DND-41 (cell line): ENCODE data around the gene TMEM165.
A peak's percentile ranks its signal among the peaks of the same experiment; 100 is the strongest.

ENCODE experiments used
- ATAC-seq: fragments of 200-7000 bp; cut with Tn5 transposase; 3 replicates; pipeline ENCODE4 v1.9.1; 2021; ENCODE audit warnings: low read depth; ENCODE audit not compliant: insufficient read depth
- DNase-seq: peaks from one replicate; pipeline ENCODE4 v3.0.0-alpha.2; 2020
- H2AFZ ChIP-seq: 2 replicates; pipeline ENCODE4 v1.6.0; 2012; ENCODE audit warnings: low read depth, low read length
- H3K27ac ChIP-seq: 2 replicates; pipeline ENCODE4 v1.5.1; 2012; ENCODE audit warnings: low read length, inconsistent platforms
- H3K27me3 ChIP-seq: fragments of 200-600 bp; sonication (generic); 2 replicates; pipeline ENCODE4 v1.6.0; 2012; ENCODE audit warnings: low read length, mild to moderate bottlenecking, inconsistent platforms; ENCODE audit not compliant: insufficient read depth, poor library complexity
- H3K36me3 ChIP-seq: 2 replicates; pipeline ENCODE4 v1.5.1; 2012; ENCODE audit warnings: low read length, inconsistent platforms; ENCODE audit not compliant: insufficient read depth
- H3K4me1 ChIP-seq: 2 replicates; pipeline ENCODE4 v1.5.1; 2012; ENCODE audit warnings: mild to moderate bottlenecking, low read length; ENCODE audit not compliant: insufficient read depth
- H3K4me2 ChIP-seq: 2 replicates; pipeline ENCODE4 v1.6.0; 2012; ENCODE audit warnings: mild to moderate bottlenecking, moderate library complexity, low read length, inconsistent platforms; ENCODE audit not compliant: insufficient read depth
- H3K4me3 ChIP-seq, 2 experiments: fragments of 200-600 bp in 1 of 2; shearing (Covaris generic) in 1 of 2; 2 replicates each; pipeline ENCODE4 v1.5.1; 2012 to 2016; ENCODE audit warnings: inconsistent platforms in 2 of 2, low read length in 2 of 2, mild to moderate bottlenecking in 2 of 2, low read depth in 1 of 2, moderate library complexity in 1 of 2
- H3K79me2 ChIP-seq: 2 replicates; pipeline ENCODE4 v1.6.0; 2012; ENCODE audit warnings: low read length, inconsistent platforms; ENCODE audit not compliant: insufficient read depth
- H3K9ac ChIP-seq: 2 replicates; pipeline ENCODE4 v1.6.0; 2012; ENCODE audit warnings: low read depth, mild to moderate bottlenecking, inconsistent platforms, low read length, moderate library complexity
- H3K9me3 ChIP-seq: 2 replicates; pipeline ENCODE4 v1.5.1; 2012; ENCODE audit warnings: low read length, moderate library complexity, mild to moderate bottlenecking, inconsistent platforms; ENCODE audit not compliant: insufficient read depth, severe bottlenecking
- H4K20me1 ChIP-seq: 2 replicates; pipeline ENCODE4 v1.6.0; 2012; ENCODE audit warnings: low read length; ENCODE audit not compliant: insufficient read depth
- EZH2 ChIP-seq: IDR thresholded peaks from 3 replicates; pipeline ENCODE4 v1.6.1; 2012; ENCODE audit warnings: borderline replicate concordance, low read depth, mild to moderate bottlenecking, moderate library complexity, low read length, inconsistent platforms; ENCODE audit not compliant: severe bottlenecking
- TF ChIP-seq, protein P1 (sequence below): IDR thresholded peaks from 2 replicates; pipeline ENCODE4 v1.5.1; 2012; ENCODE audit warnings: borderline replicate concordance, low read length, moderate library complexity, mild to moderate bottlenecking; ENCODE audit not compliant: poor library complexity, severe bottlenecking; ENCODE audit errors: extremely low read depth

The TMEM165 gene

GRCh38 chr4:55406545-55406944, 10.8 kb downstream of the TMEM165 start:
- Histone ChIP-seq H3K36me3 (peaks cover 76% of the 10 kb centered on the region), H4K20me1 (peaks cover 44% of the 10 kb centered on the region), H3K4me2 (no peak overlapping the region), H3K27ac (no peak overlapping the region), H2AFZ (no peak overlapping the region), H3K9me3 (no peaks in the 10 kb centered on the region), H3K4me3 (no peak overlapping the region), H3K4me1 (peaks cover 10% of the 10 kb centered on the region; the same call in 1 of the 2 replicates), H3K79me2 (peaks cover 92% of the 10 kb centered on the region), H3K9ac (no peak overlapping the region), H3K27me3 (no peaks in the 10 kb centered on the region)
- no peak for ATAC-seq
- TF ChIP-seq EZH2: no peak
- DNase-seq: no peak

DNA sequence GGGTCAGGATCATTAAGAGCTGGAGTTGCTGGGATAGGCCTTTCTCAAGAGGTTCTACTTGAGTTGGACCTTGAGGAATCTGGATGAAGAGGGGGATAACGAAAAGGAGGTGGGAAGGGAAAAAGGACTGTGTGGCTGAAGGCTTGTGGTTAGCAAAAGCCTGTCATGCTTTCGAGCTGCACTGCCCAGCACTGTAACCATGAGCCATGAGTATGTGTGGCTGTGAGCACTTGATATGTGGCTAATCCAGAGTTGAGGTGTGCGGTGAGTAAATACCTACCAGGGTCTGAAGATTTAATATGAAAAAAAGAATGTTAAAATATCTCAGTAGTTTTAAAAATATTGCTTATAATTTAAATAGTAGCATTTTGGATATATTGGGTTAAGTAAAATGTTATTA, 11.4 kb downstream of the TMEM165 start:
- Histone ChIP-seq H3K9me3 (no peaks in the 10 kb centered on the region), H2AFZ (no peak overlapping the region), H3K4me1 (peaks cover 10% of the 10 kb centered on the region; the same call in 1 of the 2 replicates), H3K36me3 (peaks cover 81% of the 10 kb centered on the region), H3K4me2 (no peak overlapping the region), H3K27ac (no peak overlapping the region), H4K20me1 (peaks cover 49% of the 10 kb centered on the region), H3K27me3 (no peaks in the 10 kb centered on the region), H3K79me2 (peaks cover 95% of the 10 kb centered on the region), H3K4me3 (no peak overlapping the region), H3K9ac (no peak overlapping the region)
- no peak for ATAC-seq
- TF ChIP-seq, protein P1, sequence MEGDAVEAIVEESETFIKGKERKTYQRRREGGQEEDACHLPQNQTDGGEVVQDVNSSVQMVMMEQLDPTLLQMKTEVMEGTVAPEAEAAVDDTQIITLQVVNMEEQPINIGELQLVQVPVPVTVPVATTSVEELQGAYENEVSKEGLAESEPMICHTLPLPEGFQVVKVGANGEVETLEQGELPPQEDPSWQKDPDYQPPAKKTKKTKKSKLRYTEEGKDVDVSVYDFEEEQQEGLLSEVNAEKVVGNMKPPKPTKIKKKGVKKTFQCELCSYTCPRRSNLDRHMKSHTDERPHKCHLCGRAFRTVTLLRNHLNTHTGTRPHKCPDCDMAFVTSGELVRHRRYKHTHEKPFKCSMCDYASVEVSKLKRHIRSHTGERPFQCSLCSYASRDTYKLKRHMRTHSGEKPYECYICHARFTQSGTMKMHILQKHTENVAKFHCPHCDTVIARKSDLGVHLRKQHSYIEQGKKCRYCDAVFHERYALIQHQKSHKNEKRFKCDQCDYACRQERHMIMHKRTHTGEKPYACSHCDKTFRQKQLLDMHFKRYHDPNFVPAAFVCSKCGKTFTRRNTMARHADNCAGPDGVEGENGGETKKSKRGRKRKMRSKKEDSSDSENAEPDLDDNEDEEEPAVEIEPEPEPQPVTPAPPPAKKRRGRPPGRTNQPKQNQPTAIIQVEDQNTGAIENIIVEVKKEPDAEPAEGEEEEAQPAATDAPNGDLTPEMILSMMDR: no peak
- TF ChIP-seq EZH2: no peak
- DNase-seq: no peak

DNA sequence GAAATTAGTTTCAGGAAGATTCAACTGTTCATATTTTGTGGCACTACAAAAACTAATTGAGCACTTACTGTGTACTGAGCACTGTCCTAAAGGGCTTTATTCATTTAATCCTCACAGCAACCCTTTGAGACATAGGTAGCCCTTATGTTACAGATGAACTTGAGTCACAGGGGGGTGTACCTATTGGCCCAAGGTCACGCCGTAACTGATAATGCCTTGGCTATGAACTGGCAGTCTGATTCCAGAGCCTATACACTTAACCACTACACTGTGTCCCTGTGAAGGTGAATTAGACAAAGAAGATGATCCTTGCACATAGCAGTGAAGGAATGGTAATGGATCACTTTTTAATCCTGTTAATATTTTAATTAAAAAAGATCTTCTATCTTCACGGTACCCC, 12.0 kb downstream of the TMEM165 start:
- peaks cover 81% of the 10 kb centered on the region for H3K36me3 ChIP-seq
- H2AFZ ChIP-seq: no peak overlapping the region
- peak overlapping the region; percentile 17; the same call in 1 of the 2 replicates for H3K4me2 ChIP-seq
- H3K4me1 ChIP-seq: peaks cover 10% of the 10 kb centered on the region; the same call in 1 of the 2 replicates
- DNase-seq (no peak), ATAC-seq (no peak)
- H4K20me1 ChIP-seq: peaks cover 49% of the 10 kb centered on the region
- H3K9me3 ChIP-seq: no peaks in the 10 kb centered on the region
- no peak for TF ChIP-seq EZH2
- TF ChIP-seq, protein P1: no peak
- H3K9ac ChIP-seq: no peak overlapping the region
- H3K27me3 ChIP-seq: no peaks in the 10 kb centered on the region
- H3K4me3 ChIP-seq: no peak overlapping the region
- H3K27ac ChIP-seq: no peak overlapping the region
- H3K79me2 ChIP-seq: peaks cover 94% of the 10 kb centered on the region

DNA sequence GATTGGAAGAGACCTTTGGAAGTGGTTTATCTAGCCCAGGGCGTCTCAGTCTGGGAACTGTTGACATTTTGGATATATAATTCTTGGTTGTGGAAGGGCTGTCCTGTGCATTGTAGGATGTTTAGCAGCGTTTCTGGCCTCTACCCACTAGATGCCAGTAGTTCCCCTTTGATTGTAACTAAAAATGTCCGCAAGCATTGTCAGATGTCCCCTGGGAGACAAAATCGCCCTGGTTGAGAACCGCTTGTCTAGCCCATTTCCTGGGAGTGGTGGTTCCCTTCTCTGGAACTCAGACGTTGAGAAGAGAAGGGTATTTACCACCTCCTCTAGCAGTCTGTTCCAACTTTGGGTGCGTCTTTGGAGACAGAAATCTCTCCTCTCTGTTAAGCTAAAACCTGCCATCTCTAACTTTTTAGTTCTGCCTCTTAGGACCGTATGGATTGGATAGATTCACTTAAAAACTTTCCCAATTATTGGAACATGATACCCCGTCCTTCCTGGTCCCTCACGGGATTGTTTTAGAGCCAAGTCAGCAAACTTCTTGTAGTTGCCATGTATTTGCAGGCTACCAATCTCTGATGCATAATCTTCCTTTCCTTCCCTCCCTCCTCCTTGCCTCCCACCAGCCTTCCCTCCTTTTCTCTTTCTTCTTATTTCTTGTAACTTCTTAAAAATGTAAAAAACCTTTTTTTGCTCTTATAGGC, 13.9 kb downstream of the TMEM165 start:
- peaks cover 52% of the 10 kb centered on the region for H4K20me1 ChIP-seq
- H3K9me3 ChIP-seq: no peaks in the 10 kb centered on the region
- peaks cover 95% of the 10 kb centered on the region for H3K79me2 ChIP-seq
- H3K27me3 ChIP-seq: no peaks in the 10 kb centered on the region
- H3K27ac ChIP-seq: no peak overlapping the region
- H3K4me1 ChIP-seq: peaks cover 10% of the 10 kb centered on the region; the same call in 1 of the 2 replicates
- peak; percentile 29 for DNase-seq
- ATAC-seq: peak; percentile 48
- H3K4me3 ChIP-seq: no peak overlapping the region
- TF ChIP-seq EZH2: no peak
- TF ChIP-seq, protein P1: peak; percentile 55
- peaks cover 81% of the 10 kb centered on the region for H3K36me3 ChIP-seq
- H3K4me2 ChIP-seq: no peak overlapping the region
- no peak overlapping the region for H2AFZ ChIP-seq
- H3K9ac ChIP-seq: no peak overlapping the region
